ENCODE results near the gene POLR2E.

POLR2E gene

DNA sequence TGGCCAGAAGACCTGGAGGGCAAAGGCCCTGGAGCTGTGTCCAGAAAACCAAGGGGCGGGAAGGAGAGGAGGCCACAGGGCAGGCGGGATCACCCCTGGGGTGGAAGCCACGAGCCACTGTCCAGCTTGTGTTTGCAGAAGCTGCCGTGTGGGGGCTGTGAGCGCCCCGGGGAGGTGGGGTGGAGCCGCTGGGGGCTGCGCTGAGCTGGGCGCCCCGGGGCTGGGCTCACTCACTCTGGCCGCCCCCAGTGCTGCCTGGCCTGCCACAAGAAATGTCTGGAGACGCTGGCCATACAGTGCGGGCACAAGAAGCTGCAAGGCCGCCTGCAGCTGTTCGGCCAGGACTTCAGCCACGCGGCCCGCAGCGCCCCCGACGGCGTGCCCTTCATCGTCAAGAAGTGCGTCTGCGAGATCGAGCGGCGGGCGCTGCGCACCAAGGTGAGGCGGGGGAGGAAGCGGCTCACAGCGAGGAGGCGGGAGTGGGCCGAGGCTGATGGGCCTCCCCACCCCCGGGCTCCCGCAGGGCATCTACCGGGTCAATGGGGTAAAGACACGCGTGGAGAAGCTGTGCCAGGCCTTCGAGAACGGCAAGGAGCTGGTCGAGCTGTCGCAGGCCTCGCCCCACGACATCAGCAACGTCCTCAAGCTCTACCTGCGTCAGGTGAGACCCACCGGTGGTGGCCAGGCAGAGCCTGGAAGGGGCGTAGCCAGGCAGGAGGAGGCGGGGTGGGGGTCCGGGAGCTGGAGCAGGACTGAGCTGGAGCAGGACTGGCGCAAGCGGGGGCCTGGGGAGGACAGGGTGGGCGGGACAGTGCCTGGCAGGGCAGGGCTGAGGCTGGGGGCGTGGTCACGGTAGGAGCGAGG is 13.6 kb downstream of the POLR2E start:
- DNase-seq (ENCODE audit: low read depth, low spot score) = peak; percentile 93

- DNase-seq (ENCODE audit: low read depth, low spot score) = no peak
These were observed 14.6 kb downstream of the POLR2E start for GRCh38 chr19:1080360-1081161.

- DNase-seq (ENCODE audit: low read depth, low spot score) = peak; percentile 80
These were observed 15.5 kb downstream of the POLR2E start for GRCh38 chr19:1079566-1080111.

DNA sequence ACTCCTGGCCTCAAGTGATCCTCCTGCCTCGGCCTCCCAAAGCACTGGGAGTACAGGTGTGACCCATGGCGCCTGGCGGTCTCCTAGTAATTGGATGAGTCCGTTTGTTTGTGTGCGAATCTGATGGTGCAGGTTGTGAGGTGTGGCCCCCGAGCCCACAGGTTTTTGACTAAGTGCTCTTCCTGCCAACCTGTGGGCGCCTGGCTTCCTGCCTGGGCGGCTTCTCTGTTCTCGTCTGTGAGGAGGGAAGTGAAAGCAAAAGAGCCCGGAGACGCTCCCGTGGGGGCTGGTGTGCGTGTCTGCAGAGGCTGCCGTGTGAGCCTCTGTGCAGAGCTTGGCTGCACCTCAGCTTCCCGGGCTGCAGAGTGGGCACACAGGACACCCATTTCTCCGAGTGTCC is 18.2 kb downstream of the POLR2E start:
- DNase-seq (ENCODE audit: low read depth, low spot score) = no peak

DNA sequence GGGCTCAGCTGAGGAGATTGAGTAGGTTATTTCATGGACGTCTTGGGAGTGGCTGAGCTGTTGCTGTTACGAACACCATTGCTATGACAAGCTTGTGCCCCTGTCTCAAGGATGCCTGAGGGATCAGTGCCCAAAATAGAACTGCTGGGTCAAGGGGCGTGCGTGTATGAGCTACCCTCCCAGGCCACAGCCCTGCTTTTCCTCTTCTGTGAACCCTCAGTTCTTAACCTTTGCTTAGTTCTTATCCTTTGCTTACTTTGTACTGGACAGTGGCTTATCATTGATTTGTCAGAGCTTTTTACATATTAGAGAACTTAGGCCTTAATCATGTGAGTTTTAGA is 19.2 kb downstream of the POLR2E start:
- no peak for DNase-seq (ENCODE audit: low read depth, low spot score)

- DNase-seq (ENCODE audit: low read depth, low spot score) = no peak
These were observed 20.5 kb downstream of the POLR2E start for GRCh38 chr19:1074544-1075283.

DNA sequence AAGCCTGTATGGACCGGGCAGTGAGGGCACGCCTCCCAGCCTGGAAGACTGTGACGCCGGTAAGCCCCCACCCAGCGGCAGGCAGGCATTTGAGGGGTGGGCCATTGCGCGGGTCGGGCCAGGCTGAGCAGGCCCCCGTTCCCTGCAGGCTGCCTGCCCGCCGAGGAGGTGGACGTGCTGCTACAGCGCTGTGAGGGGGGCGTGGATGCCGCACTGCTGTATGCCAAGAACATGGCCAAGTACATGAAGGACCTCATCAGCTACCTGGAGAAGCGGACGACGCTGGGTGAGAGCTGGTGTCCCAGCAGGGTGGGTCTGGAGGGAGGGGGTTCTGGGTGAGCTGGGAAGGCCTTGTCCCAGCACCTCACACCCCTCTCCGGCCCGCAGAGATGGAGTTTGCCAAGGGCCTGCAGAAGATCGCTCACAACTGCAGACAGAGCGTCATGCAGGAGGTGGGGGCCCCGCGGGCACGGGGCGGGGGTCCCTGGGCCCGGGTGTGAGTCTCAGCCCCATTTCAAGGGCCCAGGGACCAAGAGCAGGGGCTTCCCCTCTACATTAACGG is 21.1 kb downstream of the POLR2E start:
- DNase-seq (ENCODE audit: low read depth, low spot score) = no peak

DNA sequence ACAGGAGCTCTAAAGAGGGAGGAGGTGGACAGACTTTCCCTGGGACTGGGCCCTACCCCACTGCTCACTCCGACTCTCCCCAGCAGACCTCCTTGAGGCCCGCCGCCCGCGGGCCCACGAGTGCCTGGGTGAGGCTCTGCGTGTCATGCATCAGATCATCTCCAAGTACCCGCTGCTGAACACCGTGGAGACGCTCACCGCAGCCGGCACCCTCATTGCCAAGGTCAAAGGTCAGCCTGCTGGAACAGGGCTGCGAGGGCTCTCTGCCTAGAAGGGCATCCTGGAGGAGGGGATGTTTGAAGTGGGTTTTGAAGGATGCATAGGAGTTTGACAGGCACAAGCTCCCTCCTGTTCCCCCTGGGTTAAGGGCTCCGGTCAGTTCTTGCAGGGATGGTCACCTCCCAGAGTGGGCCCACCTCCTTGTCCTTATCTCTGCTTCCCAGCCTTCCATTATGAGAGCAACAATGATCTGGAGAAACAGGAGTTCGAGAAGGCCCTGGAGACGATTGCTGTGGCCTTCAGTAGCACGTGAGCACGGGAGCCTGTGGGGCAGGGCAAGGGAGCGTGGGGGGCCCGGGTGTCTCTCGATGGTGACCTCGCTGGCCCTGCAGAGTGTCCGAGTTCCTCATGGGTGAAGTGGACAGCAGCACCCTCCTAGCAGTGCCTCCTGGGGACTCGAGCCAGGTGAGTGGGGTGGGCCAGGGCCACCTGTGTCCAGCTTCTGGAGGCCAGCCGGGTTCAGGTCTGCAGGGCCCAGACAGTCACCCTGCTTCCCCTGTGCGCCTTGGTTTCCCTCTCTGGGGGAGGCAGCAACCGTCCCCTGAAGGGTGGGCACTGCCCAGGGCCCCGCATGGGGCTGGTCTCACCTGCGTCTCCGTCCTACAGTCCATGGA is 21.9 kb downstream of the POLR2E start:
- DNase-seq (ENCODE audit: low read depth, low spot score) = no peak

DNA sequence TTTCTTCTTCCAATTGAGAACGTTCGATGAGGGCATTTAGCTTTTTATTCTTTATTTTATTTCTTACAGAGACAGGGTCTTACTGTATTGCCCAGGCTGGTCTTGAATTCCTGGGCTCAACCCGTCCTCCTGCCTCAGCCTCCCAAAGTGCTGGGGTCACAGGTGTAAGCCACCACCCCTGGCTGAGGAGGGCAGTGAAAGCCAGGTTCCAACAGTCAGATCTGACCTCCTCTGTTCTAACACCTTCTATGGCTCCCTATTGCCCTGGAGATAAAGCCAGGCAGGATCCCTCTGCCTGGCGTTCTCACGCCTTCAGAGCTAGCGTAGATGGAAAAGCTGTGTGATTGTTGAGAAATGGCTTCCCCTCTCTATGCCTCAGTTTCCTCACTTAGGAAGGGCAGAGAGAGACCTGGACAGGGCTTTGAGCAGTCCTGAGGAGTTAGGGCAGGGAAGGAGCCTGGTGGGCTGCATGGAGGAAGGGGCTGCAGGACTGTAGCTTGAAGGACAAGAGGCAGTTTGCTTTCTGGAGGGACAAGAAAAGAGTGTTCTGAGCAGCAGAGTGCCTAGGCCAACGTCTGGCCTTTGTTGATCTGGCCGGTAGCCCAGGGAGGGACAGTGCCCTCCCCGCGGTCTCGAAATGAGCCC is 22.7 kb downstream of the POLR2E start:
- DNase-seq (ENCODE audit: low read depth, low spot score) = no peak

DNA sequence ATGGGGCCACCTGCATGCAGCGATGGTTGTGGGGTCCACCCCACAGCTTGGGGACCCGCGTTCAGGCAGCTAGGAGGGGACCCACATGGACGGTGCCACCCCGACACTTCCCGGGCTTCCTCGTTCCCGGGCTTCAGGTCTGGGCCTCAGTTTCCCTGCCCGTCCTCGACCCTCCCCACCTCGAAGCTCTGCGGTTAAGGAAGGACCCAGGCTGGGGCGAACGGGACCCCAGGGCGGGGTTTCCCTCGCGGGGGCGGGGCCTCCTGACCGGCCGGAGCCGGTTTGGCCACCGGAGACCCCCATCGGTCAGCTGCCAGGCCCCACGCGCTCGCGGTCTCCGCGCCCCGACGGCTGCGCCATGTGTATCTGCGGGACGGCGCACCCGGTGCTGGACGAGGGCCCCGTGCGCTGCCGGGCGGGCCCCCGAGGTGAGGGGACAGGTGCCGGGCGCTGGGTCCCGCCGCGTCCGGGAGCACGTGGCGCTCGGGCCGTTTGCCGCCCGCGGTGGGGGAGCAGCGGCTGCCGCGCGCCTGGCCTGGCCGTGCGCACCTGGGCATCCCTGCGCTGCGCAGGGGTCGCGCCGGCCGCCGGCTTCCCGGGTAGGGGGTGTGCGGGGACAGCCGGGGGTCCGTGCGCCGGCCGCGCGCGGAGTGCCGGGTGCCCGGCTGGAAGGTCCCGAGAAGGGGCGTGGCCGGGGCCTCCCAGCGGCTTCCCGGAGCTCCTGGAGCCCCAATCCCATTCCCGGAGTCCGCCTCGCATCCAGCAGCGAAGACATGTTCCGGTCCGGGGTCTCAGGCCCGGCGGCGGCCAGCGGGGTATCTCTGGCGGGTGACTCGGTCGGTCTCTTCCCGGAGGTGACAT is 24.0 kb downstream of the POLR2E start:
- DNase-seq (ENCODE audit: low read depth, low spot score) = no peak

GRCh38 chr19:1070576-1070930 is 24.6 kb downstream of the POLR2E start:
- peak; percentile 61 for DNase-seq (ENCODE audit: low read depth, low spot score)

GRCh38 chr19:1069009-1069779 is 26.0 kb downstream of the POLR2E start:
- DNase-seq (ENCODE audit: low read depth, low spot score) = no peak

DNA sequence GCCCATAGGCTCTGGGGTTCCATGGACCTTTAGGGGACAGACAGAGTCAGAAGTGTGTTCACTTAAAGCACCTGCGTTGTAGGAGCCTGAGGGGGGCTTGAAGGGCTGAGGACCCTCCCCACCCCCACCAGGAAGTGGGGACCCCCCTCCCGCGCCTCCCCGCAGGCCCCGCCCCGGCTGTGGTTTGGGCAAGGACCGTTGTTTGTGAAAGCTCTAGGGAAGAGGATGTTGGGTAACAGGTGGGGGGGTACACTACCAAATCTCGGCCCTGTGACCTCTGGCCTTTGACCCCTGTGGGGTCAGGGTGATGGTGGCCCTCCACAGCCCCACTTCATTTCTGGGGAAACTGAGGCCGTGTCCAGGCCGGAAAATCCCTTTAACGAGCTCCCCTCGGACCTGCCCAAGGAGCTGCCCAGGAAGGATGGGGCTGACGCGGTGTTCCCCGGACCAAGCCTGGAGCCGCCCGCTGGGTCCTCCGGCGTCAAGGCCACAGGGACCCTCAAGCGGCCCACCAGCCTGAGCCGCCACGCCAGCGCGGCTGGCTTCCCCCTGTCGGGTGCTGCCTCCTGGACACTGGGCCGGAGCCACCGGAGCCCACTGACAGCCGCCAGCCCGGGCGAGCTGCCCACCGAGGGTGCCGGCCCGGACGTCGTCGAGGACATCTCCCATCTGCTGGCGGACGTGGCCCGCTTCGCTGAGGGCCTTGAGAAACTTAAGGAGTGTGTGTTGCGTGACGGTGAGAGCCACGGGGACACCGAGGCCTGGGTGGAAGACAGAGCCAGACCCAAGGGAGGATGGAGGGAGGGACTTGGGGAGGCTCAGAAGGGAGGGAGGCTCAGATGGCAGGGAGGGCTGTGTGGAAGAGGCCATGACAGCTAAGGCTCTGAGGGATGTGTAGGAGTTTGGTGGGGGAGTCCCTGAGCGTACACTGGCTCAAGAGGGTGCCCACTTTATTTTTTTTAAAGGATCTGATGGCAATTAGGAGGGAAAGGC is 26.9 kb downstream of the POLR2E start:
- no peak for DNase-seq (ENCODE audit: low read depth, low spot score)

DNA sequence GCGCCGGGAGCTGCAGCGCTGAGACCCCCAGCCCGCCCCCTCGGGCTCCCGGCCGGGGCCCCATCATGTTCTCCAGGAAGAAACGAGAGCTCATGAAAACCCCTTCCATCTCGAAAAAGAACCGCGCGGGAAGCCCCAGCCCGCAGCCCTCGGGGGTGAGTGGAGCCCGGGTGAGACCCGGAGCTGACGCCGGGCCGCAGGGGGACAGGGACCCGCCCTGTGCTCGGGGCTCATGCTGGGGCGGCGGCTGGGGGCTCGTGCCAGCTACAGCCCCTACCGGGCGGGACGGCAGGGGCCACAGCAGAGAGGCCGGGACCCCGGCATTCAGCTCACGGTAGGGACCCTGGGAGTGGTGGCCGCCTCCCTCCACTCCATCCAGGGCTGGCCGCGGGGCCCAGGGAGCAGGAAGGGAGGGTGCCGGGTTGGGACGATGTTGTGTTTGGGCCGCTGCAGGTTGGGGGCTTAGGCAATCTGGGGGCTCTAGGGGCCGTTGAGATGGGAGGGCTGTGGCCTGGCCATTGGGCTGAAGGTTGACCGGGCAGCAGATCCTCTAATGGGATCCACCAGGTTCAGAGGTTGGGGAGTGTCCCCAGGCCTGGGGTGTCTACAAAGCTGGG is 27.7 kb downstream of the POLR2E start:
- no peak for DNase-seq (ENCODE audit: low read depth, low spot score)

GRCh38 chr19:1066748-1067340 is 28.3 kb downstream of the POLR2E start, which contains the start of gene ARHGAP45:
TSS of gene ARHGAP45 (plus strand) at chr19:1067167. CDS start at chr19:1067406, 239 bp downstream.
- no peak for DNase-seq (ENCODE audit: low read depth, low spot score)

DNA sequence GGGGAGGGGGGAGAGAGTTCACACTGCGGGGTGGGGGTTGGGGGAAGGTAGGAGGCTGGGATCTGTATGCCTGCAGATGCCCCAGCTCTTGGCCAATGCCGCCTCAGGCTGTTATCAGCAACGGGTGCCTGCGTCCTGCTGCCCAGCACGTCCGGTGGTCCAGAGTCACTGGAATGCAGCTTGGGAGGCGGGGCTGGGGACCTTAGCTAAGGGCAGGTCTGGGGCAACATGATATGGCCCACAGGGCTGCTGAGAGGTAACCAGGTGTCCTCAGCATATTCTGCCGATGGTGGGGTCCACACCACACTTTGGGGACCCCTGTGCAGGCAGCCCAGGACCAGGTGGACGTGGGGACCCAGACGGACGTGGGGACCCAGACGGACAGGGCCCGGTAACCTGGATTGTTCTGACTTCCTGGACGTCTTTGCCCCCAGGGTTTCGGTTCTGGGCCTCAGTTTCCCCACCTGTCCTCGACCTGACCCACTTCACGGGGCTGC is 28.9 kb downstream of the POLR2E start:
- DNase-seq (ENCODE audit: low read depth, low spot score) = peak; percentile 80

All from ELF-1 (cell line).